ENCODE results near the gene GOLM1.

GOLM1 gene

DNA sequence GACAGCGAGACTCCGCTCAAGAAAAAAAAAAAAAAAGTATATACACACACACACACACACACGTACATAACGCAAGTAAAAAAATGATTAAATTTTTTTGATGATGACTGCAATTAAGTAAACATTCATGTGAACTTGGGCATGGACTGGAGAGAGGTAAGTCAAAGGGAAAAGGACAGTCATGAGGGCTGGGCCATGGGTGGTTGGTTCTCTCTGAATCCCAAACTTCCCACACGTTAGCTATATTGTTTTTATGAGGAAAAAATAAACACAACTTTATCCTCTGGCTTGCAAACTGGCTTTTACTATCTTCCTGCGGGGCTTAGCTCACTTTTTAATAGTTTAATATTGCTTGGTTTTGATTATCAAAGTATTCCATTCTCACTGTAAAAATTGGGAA lies 53.7 kb downstream of the GOLM1 start:
- no peak for DNase-seq (ENCODE audit: low read depth)

DNA sequence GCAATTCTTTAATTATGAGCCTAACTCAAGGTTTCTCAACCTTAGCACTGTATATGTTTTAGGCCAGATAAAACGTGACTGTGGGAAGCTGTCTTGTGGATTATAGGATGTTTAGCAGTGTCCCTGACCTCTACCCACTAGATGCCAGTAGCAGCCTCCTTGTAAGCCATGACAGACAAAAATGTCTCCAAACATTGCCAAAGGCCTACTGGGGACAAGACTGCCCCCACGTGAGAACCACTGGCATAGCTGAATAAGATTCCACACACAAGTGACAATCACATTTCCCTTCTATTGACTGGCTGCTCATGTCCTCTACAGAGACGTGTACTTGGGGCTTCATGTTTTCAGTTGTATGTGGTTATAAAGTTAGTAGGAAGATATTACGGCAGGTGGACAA lies 55.4 kb downstream of the GOLM1 start:
- no peak for DNase-seq (ENCODE audit: low read depth)

DNA sequence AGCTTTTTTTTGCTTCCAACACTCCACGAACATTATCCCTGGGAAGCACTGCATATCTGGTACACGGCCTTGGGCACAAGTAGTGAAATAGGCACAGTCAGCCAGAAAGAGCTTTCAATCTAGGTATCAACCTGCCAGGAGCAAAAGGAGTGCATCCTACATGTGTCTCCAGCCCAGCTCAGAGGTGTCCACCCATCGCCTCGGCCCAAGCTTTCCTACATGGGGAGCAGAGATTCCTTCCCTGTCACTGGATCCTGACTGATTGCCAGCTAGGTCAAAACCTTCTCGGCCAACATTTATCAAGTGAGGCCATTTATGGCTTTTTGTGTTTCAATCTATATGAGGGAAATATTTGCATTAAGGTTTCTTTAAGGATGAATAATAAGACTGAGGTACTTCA lies 55.8 kb downstream of the GOLM1 start:
- no peak for DNase-seq (ENCODE audit: low read depth)

DNA sequence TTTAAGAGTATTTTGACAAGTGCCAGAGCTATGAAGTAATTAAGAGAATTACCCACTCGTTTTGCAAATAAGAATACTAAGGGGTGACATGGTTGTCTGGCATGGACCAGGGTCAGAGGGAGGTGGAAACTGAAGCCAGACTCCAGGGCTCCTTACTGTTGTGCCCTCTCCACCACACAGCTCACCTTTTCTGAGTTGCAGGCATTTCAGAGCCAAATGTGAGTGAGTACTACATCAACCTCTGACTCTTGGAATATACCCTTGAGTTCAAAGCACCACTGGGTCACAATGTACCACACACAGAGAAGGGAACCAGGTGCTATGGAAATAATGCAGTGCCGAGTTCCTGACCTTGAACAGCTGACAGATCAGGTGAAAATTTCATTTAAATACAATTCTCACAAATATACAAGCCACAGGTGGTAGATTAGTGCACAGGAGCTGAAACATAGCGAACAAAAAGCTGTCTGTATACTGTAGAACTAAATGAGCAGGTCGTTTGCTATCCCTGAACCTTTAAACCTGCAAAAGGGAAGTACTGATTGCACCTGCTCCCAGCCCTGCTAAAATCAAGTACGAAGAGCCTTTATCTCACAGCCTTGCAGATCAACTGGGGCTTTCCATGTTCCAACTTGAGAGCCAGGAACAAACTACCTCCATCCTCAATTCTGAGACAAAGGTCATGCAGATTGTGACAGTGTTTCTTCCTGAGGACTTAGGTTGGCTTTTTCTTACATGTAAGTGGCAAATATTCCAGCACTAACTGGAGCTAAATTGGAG lies 57.0 kb downstream of the GOLM1 start:
- no peak for DNase-seq (ENCODE audit: low read depth)

DNA sequence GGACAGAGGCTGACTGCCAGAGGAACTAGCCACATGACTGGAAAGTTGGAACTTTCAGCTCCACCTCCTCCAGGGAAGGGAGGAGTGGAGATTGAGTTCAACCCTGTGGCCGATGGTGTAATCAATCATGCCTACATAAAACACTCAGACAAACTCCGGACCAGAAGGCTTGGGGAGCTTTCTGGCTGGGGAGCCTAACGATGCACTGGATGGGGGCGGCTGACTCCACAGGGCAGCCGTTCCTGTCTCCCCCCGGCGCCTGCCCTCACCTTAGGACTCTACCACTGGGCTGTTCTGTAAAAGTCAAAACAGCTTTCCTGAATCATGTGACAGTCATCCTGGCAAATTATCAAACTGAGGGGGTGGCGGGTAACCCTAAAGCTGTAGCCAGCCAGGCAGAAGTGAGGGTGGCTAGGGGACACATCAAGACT lies 58.0 kb downstream of the GOLM1 start:
- no peak for DNase-seq (ENCODE audit: low read depth)

DNA sequence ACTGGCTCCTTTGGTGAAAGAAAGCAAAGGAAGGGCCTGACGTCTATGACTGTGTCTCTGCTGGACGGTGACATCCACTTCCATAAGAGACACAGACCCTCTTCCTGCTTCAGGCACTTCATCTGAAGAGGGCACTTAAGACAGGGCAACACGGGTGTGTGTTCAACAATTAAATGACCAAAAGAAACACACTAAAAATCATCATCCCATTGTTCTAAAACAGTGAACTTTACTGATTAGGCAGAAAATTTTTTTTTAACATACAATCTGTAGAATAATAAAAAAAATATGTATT lies 58.5 kb downstream of the GOLM1 start:
- DNase-seq (ENCODE audit: low read depth): no peak

DNA sequence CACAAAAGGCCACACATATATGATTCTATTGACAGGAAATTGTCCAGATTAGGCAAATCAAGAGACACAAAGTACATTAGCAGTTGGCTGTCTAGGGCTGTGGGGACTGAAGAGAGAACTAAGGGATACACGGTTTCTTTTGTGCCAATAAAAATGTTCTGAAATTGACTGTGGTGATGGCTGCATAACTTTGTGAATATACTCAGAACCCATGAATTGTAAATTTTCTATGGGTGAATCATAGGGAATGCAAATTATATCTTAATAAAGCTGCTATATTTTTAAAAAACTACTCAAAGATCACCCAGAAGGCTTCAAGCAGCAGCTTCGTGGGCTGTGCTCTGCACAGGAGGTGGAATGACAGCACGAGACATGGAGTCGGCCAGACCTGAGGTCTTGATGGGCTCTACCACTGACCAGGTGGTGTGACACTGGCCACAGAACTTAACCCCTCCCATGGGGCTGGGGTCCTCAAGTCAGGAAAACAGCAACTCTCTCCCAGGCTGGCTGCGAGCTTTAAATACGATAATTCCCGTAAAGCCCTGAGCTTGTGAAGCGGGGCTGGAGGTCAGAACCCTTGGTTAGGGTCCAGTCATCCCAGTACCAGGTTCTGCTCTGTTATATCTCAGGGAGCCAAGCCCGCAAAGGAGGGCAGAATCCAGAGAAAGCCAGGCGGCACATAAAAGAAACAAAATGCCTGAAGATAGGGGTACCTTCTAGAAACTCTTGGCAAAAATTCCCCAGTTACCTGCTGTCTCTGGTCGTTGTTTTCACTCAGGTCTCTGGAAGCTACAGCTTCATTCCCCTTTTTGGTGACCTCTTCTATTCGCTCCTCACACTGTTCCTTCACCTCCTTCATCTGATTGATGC lies 59.1 kb downstream of the GOLM1 start:
- peak; percentile 31 for DNase-seq (ENCODE audit: low read depth)

DNA sequence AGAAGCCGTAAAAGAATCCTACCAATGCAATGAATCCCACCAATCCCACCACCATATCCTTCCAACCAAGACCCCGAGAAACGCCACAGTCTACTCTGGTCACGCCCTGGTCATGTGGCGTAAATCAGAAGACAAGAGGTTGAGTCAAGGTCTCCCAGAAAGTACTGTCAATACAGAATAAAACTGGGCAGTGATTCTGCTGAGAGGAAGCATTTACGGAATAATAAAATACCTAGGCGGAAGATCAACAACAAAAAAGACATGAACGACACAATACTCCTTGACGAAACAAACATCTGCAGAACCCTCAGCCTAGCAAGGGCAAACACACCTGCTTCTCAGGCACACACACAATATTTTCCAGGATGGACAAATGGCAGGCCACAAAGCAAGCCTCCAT lies 62.8 kb downstream of the GOLM1 start:
- DNase-seq (ENCODE audit: low read depth): no peak

DNA sequence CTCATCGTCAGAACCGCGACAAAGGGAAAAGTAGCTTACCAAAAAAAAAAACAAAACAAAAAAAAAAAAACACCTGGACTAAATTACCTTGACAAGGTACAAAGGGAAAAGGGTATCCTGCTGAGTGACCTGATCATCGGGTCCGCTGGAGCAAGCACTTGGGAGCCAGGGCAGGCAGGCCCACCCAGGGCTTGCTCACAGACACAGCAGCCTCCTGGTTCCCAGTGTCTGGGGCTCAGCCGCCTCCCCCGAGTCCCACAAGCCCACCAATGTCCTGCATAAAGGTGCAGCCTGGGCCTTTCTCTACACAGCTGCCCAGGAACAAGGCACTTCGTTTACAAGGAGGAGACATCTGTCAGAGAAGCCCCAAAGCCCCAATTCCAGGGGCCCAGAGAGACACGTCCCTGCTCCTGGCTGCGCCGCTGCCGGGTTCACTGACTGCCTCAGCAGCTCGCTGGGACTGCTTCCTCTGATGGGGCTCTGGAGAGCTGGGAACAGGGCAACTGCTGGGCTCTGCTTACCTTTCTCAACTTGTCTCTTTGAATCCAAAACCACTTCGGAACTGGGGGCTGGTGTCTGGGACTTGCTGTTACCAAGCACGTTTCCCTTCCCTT lies 63.4 kb downstream of the GOLM1 start:
- no peak for DNase-seq (ENCODE audit: low read depth)

DNA sequence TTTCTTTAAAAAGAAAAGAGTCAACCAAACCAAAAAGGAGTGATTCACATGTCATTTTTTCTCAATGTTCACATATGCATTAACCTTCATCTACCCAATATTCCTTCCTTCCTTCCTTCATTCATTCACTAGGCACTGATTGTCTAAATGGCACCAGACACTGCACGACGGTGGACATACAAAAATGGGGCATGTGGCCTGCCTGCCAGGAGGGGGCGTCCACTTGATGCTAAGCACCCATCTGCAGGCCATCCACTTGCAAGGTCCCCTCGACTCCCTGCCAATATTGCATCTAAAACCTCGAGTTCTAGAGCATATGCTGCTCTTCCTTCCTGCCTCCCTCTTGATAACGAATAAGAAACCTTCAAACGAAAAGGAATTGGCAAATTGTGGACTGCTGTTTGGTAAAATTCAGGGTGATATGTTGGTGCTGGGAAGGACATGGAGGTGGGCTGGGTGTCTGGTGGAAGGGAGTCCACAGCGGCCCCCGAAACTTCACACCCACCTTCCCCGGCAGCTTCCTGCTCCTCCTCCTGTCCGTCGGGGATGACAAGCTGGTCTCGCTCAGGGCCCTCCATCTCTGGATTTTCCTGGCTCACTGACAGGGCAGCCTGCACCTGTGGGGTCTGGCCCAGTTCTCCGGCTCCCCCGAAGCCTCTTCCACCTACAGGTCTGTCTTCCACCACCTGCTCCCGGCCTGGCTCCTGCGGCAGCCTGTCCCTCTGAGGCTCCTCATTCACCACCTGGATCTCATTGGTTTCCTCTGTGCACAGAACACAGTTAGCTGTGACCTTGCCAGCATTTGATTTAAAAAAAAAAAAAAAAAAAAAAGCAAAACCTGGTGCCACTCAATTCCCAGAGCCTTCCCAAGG lies 64.3 kb downstream of the GOLM1 start:
- peak; percentile 53 for DNase-seq (ENCODE audit: low read depth)

DNA sequence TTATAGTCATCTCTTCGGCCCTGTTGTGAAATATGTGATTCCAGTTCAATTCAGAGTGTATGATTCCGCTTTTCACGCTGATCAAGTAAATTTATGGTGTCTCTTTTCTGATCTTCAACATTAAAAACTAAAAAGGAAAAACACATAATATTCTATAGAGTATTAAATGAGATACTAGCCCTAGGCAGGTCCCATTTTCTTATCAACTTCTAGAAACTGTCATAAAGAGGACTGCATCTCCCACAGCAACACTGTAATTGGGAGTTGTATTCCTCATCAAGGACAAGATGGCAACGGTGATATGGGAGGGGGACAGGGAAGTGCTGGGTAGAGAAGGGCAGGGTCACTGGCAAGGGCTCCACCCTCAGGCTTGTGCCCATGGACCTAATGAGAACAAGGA lies 71.6 kb downstream of the GOLM1 start:
- DNase-seq (ENCODE audit: low read depth): no peak

DNA sequence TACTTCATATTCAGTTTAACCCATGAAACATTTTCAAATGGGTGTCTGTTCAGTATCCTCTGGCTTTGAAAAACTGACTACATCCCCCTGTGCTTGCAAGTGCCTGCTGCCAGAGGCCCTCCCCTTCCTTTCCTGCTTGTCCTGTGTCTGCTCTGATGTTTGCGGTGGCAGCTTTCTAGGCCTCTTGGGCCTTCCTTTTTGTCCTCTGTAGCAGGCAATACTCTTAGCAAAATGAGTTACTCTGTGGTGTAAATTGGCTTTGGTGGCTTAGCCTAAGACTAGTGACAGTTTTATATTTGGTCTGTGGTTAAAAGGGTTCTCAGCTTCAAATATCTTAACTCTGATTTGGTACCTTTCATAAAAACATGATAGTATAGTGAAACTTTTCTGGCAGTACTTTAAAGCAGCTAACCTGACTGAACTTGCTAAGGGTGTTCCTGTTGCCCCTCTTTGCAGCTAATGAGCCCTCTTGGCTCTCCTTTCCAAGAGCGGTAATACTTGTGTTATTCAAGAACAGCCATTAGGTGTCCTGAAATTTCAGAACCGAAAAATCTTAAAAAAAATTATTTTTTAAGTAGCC lies 76.6 kb downstream of the GOLM1 start:
- no peak for DNase-seq (ENCODE audit: low read depth)

DNA sequence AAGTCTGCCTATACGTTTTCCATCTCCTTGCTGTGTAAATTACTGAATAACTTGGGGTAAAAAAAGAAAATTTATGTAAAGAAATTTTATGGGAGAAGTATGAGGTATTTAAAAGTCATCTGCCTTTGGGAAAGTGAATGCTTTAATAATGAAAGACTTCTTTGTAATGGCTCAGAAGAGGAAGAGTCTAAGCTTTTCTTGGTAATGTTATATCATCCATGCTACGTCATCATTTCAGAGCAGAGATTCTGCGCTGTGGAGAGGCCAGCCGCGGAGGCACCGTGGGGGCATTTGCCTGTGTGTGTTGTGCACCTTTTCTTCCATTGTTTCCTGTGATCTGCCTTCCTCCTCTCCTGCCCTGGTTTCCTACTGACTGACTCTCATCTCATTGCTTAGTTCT lies 78.2 kb downstream of the GOLM1 start:
- no peak for DNase-seq (ENCODE audit: low read depth)

DNA sequence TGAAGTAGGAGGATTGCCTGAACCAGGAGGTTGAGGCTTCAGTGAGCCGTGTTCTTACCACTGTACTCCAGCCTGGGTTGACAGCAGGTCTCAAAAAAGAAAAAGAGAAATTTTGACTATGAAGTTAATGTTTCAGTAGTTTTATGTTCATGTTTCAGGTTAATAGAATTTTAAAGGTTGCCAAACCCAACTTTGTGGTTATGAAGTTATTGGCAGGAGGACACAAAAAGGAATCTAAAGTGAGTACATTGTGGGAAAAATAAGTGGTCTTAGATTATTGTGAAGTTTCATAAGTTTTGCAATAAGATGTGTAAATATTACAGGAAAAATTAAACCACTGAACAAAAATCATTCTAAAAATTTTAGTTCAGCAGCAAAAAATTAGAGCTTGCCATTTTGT lies 78.6 kb downstream of the GOLM1 start:
- no peak for DNase-seq (ENCODE audit: low read depth)

DNA sequence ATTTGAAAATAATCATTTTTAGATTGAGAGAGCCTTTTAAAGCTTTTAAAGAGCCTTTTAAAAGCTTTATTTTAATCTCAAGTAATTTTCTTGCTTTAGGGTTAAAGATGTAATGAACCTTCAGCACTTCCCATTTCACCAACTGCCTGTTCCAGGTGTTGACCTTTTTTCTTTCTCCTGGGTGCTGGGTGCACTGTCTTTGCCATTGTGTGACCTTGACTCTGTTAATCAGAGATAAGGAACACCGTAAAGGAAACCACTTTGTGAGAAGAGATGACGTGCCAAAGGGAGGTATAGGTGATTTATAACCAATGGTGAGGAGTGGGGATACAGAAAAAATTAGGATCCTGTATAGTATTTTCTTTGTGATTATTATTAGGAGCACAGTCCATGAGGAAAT lies 90.2 kb downstream of the GOLM1 start:
- no peak for DNase-seq (ENCODE audit: low read depth)

DNA sequence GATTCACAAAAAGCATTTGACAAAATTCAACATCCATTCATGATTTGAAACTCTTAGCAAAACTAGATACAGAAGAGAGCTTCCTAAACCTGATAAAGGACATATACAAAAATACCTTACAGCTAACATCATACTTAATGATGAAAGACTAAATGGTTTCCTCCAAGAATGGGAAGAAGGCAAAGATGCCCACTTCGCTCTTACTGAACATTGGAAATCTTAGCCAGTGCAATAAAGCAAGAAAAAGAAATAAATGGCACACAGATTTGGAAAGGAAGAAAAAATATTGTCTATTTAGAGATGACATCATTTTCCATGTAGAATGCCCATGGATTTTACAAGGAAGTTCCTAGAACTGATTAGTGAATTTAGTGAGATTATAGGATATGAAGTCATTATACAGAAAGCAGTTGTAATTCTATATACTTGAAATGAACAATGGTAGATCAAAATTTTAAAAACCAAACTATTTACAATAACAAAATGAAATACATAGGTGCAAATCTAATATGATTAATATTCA lies 94.0 kb downstream of the GOLM1 start:
- no peak for DNase-seq (ENCODE audit: low read depth)

DNA sequence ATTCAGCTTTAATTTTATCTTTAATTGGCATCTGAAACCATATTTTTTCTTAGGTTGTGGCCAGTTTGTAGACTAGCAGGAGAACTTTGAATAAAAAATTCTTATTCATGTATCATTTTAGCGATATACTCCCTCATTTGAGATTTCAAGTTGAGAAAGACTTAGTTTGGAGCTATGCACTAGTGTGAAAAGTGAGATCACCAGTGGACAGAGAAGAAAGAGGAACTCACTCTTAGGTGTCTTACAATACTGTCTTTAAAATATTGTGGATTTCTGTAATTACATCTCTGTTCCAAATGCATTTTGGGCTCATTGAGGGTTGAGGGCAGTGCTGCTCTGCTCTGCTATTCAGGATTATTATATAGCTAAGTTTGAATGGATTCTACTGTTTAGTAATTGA lies 103.8 kb downstream of the GOLM1 start:
- DNase-seq (ENCODE audit: low read depth): no peak

DNA sequence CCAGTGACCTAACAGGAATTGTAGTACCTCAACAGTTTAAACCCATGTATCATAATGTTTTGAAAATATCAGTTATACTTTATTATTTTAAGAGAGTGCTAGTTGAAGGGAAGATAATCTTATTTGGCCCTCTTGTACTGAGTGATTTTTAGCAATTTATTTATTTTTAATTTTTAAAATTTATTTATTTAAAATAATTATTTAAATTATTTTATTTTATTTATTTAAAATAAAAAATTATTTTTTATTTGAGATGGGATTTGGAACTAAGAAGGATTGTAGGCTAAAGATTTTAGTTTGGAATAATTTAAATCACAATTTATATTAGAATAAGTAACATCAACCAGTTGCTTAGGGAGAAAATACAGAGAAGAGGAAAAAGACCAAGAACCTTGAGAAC lies 104.3 kb downstream of the GOLM1 start:
- DNase-seq (ENCODE audit: low read depth): no peak

DNA sequence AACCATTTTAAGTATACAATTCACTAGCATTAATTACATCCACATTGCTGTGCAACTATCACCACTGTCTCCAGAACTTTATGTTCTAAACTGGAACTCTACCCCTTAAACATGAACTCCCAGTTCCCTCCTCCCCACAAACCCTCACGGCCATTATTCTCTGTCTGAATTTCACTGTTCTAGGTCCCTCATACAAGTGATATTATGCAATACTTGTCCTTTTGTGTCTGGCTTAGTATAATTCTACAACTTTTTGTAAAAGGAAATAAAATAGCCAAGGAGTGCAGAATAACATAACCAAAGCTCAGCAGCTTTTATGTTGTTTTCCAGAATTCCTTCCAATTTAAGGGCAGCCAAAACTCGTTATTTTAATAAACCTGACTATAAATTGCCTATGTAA lies 105.2 kb downstream of the GOLM1 start:
- no peak for DNase-seq (ENCODE audit: low read depth)

DNA sequence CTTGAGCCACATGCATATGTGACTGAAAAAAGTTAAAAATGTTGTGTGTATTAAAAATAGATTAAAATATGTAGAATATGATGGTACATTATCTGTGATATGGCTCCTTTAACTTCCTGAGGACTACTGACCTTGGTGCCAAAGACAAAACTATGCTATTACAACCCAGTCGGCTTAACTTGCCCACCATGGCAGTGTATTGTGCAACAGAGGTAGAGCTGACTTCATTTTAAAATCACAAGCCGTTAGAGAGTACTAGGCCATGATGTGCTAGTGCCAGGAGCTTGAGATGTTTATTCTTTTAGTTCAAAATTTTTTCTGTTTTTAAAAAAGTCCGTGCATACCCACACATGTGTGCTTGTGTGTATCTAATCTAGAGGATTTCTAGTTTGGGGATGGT lies 112.1 kb downstream of the GOLM1 start:
- no peak for DNase-seq (ENCODE audit: low read depth)

DNA sequence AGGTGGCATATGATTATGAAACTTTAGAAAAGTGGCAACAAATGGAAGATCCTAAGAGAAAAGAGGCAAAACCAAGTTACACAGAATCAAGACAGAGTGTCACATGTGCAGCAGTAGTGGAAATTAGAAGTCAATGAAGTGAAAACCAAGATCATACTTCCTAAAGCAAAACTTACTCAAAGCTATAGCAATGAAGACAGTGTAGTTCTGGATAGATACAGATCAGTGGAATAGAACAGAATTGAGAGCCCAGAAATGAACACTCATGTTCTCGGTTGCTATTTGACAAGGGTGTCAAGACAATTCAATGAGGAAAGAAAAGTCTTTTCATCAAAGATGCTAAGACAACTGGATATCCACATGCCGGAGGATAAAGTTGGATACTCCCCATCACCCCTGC lies 114.9 kb downstream of the GOLM1 start:
- no peak for DNase-seq (ENCODE audit: low read depth)

DNA sequence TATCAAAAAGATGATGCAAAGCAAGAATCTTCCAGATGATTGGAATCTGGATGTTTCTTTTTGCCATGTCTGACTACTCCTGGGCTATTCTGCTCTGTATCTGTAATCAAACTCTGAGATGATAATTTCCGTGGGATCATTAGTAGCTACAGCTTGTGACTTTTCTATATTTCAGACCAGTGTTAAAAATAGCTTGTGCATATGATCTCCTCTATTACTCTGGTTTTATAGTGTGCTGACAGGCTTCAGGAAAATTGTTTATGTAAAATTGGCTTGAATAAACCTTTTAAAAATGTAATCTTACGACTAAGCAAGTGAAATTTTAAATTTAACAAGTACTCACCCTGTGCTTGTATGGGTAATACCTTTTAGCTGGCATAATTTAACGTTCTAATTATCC lies 118.0 kb downstream of the GOLM1 start:
- no peak for DNase-seq (ENCODE audit: low read depth)
